ENCODE results near the gene SNX3.

Gene SNX3

DNA sequence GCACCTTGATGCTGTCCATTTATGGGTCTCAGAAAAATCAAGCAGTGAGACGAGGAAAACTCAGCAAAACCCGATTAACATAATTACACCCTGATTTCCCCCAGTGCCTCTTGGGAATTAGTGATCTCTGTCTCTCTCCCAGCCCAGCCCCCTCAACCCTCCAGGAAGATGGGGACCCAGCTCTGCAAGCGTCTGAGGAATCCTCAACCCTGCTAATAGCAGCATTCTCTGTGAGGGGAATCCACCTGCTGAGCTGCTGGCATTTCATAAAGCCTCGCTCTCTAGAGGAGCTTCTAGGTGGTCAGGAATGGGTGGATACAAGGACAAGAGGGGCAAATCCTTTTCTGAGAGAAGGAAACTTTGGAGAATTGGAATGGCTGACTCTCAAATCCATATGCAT is 81.1 kb downstream of the SNX3 start:
- intact Hi-C loops (cut with micrococcal nuclease), result loop anchor here (10.0 kb wide), 1 partner anchor 315 kb away; no protein-coding TSS in a partner anchor
- H3K9me3 Mint-ChIP-seq, result no peaks in the 10 kb centered on the region
- H3K27me3 Mint-ChIP-seq, result peaks cover 77% of the 10 kb centered on the region
- H3K4me3 Mint-ChIP-seq, result no peak overlapping the region
- H3K4me1 Mint-ChIP-seq (ENCODE audit: low read depth), result peaks cover 19% of the 10 kb centered on the region
- no peaks in the 10 kb centered on the region for H3K36me3 Mint-ChIP-seq (ENCODE audit: low read depth)
- no peak overlapping the region for H3K27ac Mint-ChIP-seq

DNA sequence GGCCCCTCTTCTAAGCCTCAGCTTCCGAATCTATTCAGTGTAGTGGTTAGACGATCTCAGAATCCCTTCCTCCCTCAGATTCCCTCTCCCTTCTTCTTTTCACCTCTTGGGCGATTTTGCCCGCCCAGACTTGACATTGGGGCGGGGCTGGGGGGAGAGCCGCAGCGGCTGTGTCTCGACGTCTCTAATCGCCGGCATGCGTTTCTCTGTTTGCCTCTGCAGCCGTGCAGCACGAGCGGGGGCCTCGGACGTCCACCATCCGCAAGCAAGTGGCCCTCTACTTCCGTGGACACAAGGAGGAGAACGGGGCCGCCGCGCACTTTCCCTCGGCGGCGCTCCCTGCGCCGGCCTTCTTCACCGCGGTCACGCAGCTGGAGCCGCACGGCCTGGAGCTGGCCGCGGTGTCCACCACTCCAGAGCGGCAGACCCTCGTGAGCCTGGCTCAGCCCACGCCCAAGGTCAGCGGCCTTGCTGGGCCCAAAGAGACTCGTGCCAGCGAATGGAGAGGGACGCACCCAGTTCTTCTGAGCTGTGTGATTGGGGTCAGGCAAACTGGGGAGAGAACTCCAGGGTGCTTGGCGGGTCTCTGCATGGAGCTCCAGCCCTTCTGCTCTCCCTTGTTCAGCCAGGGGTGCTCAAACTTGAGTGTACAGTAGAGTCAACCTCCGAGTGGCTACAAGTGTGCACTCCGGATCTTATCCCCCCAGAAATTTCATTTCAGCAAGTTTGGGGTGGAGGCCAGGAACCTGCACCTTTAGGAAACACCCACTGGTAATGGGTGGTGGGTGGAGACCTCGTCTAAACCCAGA is 84.4 kb downstream of the SNX3 start:
- no peak overlapping the region for H3K27ac Mint-ChIP-seq
- peaks cover 81% of the 10 kb centered on the region for H3K27me3 Mint-ChIP-seq
- H3K36me3 Mint-ChIP-seq (ENCODE audit: low read depth), result no peaks in the 10 kb centered on the region
- no peaks in the 10 kb centered on the region for H3K9me3 Mint-ChIP-seq
- H3K4me3 Mint-ChIP-seq, result no peak overlapping the region
- intact Hi-C loops (cut with micrococcal nuclease), result loop anchor here (10.0 kb wide), 1 partner anchor 318 kb away; no protein-coding TSS in a partner anchor
- peaks cover 28% of the 10 kb centered on the region for H3K4me1 Mint-ChIP-seq (ENCODE audit: low read depth)

DNA sequence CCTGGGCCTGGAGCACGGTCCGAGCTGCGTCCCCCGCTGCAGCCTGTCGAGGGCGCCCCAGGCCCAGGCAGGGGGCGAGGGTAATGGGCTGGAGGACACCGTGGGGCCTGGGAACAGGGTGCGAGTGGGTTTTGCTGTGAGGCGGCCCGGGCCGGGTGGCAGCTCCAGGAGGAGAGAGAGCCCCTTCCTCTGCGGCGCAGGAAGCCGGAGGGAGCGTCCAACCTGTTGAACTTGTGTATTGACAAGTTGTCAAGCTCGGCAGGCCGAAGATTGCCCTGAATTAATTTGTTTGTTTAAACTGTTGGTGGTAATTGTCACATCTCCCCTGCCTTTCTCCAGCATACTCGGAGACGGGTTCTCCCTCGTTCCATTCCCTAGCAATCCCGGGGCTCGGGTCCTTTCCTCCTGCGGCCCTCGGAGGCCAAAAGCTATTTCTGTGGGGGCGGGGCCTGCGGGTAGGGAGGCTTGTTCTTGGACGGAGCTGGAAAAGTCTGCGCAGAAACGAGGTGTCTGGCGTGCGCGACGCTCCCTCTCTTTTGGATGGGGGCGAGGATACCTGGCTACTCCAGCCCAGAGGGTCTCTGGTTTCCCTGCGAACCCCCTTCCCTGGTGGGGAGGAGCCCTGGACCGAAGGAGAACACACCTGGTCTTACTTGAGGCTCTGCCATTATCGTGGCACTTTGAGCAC is 85.1 kb downstream of the SNX3 start:
- H3K36me3 Mint-ChIP-seq (ENCODE audit: low read depth), result no peaks in the 10 kb centered on the region
- peaks cover 36% of the 10 kb centered on the region for H3K4me1 Mint-ChIP-seq (ENCODE audit: low read depth)
- intact Hi-C loops (cut with micrococcal nuclease), result loop anchor here (10.0 kb wide), 1 partner anchor 319 kb away; no protein-coding TSS in a partner anchor
- H3K27me3 Mint-ChIP-seq, result peaks cover 81% of the 10 kb centered on the region
- no peaks in the 10 kb centered on the region for H3K9me3 Mint-ChIP-seq
- no peak overlapping the region for H3K27ac Mint-ChIP-seq
- H3K4me3 Mint-ChIP-seq, result peak overlapping the region; percentile 54

DNA sequence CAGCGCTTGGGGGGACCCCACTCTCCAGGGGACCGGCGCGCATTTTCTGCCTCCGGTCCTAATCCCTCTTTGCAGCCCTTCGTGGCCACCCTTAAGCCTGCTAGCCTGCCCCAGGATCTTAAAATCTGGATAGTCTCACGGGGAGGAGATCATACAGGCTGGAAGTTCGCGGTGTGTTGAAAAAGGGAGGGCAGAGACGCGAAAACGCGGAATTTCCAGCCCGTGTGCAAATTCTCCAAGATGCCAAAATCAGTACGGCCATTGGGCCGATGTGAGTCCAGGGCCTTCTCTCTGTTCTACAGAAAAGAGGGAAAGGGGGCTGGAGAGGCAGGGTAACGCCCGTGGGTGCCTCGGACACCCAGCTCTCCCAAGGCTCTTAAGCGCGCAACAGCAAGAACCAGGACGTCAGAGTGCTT is 85.7 kb downstream of the SNX3 start:
- no peaks in the 10 kb centered on the region for H3K36me3 Mint-ChIP-seq (ENCODE audit: low read depth)
- H3K9me3 Mint-ChIP-seq, result no peaks in the 10 kb centered on the region
- peak overlapping the region; percentile 54 for H3K4me3 Mint-ChIP-seq
- no peak overlapping the region for H3K27ac Mint-ChIP-seq
- peaks cover 85% of the 10 kb centered on the region for H3K27me3 Mint-ChIP-seq
- intact Hi-C loops (cut with micrococcal nuclease), result loop anchor here (10.0 kb wide), 1 partner anchor 320 kb away; no protein-coding TSS in a partner anchor
- peaks cover 37% of the 10 kb centered on the region for H3K4me1 Mint-ChIP-seq (ENCODE audit: low read depth)

DNA sequence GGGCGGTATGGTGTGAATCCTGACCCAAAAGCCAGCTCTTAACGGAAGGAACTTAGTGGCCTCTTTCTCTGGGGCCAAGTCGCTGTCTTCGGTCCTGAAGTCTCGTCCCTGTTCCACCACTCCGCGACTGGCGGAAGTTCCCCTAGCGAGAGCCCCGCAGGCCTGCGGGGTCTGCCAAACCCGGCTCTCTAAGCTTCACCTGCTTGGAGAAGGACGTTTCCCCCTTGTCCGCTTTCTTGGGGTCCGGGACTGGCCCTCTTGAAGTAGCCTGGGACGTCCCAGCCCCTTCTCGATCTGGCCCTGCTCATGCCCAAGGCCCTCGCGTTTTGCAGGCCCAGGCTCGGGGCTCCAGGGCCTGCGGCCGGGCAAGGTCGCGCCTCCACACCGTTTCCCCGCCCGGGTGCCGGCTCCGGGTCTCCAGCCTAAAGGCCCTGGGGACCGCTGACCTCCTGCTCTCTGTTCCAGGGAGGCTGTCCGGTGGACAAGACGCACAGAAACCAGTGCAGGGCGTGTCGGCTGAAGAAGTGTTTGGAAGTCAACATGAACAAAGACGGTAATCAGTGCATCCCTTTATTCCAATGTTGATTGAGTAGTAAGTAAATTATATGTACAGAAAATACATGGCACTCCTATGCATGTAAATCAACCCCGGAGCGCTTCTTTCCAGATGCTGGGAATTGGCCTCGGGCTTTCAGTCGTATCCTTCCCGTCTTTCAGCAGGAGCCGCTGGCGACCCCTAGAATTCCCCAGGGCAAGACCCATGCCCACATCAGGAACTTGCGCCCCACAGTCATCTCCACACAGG is 86.3 kb downstream of the SNX3 start:
- intact Hi-C loops (cut with micrococcal nuclease), result loop anchor here (10.0 kb wide), 1 partner anchor 320 kb away; no protein-coding TSS in a partner anchor
- no peak overlapping the region for H3K4me3 Mint-ChIP-seq
- no peaks in the 10 kb centered on the region for H3K36me3 Mint-ChIP-seq (ENCODE audit: low read depth)

DNA sequence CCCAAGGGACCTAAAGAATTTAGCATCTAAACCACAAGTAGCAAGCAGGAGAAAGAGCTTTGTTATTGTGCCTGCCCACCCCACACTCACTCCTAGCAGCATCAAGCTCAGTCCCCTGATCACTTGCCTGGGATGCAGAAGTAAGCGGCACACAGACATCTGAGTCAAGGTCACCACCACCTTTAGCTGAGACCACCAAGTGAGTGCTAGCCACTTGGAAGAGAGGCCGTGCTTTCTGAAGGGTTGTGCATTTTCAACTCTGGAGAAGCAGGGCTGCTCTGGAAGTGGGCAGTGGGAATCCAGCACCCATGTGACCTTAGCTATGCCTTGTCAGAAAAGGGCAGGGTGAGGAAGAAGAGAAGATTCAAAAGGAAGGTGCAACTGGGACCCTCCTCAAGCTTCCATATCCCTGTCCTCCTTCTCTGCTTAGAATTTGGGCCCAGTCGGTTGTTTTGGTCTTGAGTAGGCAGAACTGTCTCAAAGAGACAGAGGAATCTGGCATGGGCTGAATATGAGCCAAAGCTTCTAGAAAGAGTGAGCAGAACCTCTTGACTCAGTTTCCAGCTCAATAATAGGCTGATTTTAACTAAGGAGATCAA is 88.8 kb downstream of the SNX3 start:
- Mint-ChIP-seq H3K9me3 (no peaks in the 10 kb centered on the region), H3K4me1 (ENCODE audit: low read depth) (peaks cover 67% of the 10 kb centered on the region), H3K27me3 (peaks cover 95% of the 10 kb centered on the region), H3K27ac (no peak overlapping the region), H3K4me3 (no peak overlapping the region), H3K36me3 (ENCODE audit: low read depth) (no peaks in the 10 kb centered on the region)
- intact Hi-C loops (cut with micrococcal nuclease), result loop anchor here (10.0 kb wide), 1 partner anchor 323 kb away; no protein-coding TSS in a partner anchor

More for the DNA sequence above, 86.3 kb downstream of the SNX3 start:
- Mint-ChIP-seq H3K27ac (no peak overlapping the region), H3K4me1 (ENCODE audit: low read depth) (peaks cover 41% of the 10 kb centered on the region), H3K27me3 (peaks cover 86% of the 10 kb centered on the region), H3K9me3 (no peaks in the 10 kb centered on the region)

DNA sequence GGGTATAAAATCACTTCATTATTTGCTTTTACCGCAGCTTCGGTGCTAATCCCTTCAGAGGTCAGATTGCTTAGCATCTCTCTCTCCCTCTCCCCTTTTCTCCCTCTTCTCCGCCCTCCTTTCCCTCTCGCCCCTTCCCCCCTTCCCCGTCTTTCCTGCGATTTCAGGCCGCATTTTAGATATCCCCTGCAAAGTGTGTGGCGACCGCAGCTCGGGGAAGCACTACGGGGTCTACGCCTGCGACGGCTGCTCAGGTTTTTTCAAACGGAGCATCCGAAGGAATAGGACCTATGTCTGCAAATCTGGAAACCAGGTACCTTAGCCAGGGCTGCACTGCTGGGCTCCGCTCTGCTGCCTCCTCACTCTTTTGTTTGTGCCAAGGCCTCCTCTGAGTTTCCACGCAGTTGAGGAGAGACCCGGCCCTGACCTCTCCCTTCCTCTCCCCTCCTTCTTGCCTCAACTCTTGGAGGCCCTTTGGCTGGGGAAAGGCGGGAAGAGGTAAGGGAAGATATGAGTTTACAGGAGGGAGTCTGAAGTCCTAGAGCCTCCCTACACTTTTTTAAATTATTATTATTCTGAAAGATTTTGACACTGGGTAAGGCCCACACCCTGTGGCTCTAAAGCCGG is 89.4 kb downstream of the SNX3 start:
- H3K4me1 Mint-ChIP-seq (ENCODE audit: low read depth), result peaks cover 68% of the 10 kb centered on the region
- no peaks in the 10 kb centered on the region for H3K9me3 Mint-ChIP-seq
- H3K36me3 Mint-ChIP-seq (ENCODE audit: low read depth), result no peaks in the 10 kb centered on the region
- H3K4me3 Mint-ChIP-seq, result no peak overlapping the region
- H3K27ac Mint-ChIP-seq, result no peak overlapping the region
- intact Hi-C loops (cut with micrococcal nuclease), result loop anchor here (10.0 kb wide), 1 partner anchor 323 kb away; no protein-coding TSS in a partner anchor
- H3K27me3 Mint-ChIP-seq, result peaks cover 94% of the 10 kb centered on the region

DNA sequence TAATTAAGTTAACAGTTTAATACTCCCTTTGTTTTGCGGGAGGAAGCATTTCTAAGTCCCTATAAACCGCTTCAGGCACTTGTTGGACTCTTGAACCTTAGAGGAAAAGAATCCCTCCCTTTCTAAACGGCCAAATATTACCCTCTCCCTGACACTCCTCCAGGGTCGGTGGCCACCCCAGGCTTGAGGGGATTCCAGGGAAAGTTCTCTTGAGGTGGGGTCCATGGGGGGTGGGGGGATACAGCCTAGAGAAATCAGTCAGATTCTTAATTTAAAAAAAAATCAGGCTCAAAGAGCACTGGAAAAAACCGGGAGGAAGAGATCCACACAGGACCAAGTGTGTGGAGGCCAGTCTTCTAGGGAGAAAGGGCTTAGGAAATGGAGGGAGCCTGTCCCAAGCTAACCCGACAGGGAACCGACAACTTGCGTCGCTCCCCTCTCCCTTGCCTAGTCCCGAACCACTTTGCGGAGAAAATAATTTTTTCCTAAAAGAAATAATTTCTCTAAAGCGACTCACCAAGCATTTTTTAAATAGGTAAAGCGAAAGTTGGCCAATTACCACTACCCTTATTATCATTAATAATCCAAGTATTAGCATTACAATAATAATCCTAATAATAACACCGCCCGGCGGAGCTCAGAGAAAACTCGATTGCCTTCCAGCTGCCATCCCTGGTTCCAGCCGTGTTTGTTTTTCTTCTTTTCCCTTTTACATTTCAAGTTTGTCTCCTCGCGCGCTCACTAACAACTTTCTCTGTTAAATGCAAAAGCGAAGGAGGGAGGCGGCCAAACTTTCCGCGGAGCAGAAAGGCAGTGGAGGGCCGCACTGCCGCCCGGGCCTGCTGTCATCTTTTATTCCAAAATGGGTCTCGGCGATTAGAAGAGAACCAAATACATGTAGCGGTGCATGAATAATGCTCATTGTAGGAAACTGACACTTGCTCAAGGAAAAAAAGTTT is 90.2 kb downstream of the SNX3 start:
- Mint-ChIP-seq H3K9me3 (no peaks in the 10 kb centered on the region), H3K4me1 (ENCODE audit: low read depth) (peaks cover 68% of the 10 kb centered on the region), H3K4me3 (no peak overlapping the region), H3K27ac (no peak overlapping the region), H3K27me3 (peaks cover 94% of the 10 kb centered on the region), H3K36me3 (ENCODE audit: low read depth) (no peaks in the 10 kb centered on the region)
- intact Hi-C loops (cut with micrococcal nuclease), result loop anchor here (10.0 kb wide), 1 partner anchor 324 kb away; no protein-coding TSS in a partner anchor

DNA sequence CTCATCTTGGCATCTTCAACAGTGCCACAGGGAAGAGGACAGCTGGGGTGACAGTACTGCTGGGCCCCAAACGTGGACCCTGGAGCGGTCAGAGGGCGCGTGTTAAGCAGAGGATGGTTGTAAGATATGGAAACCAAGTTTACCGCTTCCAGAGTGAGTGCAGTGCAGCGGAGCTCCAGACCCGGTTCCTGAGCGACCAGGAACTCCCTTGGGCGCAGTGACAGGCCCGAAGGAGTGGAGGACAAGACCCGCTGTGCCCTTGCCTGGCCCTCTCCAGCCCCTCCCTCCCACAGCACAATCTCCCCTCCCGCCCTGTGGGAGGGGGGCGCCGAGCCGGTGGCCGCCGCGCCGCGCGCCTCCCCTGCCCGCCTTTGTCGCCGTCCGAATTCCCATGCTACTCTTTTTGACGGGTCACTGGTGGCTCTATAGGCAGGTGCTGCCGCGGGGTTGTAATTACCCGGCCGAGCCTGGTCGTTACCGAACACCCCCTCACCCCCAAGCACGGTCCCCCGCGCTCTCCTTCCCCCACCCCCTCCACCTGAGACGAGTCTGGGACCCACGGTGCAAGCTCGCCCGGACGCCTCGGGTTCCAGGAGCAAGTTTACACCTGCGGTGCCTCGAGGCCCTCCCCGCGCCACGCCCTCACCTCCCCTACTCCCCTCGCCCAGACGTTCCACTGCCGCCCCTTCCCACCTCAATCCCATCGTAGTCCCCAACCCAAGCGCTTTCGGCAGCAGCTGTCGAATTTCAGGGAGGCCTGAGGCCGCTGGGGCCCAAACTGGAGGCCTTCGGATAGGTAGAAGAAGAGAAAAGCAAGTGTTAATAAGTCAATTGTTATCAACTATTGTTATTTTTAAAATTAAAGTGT is 91.1 kb downstream of the SNX3 start:
- H3K27ac Mint-ChIP-seq, result no peak overlapping the region
- peaks cover 94% of the 10 kb centered on the region for H3K27me3 Mint-ChIP-seq
- H3K36me3 Mint-ChIP-seq (ENCODE audit: low read depth), result no peaks in the 10 kb centered on the region
- H3K4me3 Mint-ChIP-seq, result peak overlapping the region; percentile 60
- intact Hi-C loops (cut with micrococcal nuclease), result loop anchor here (5.0 to 10.0 kb wide), 2 partner anchors 52 to 325 kb away; no protein-coding TSS in a partner anchor
- H3K9me3 Mint-ChIP-seq, result no peaks in the 10 kb centered on the region
- peaks cover 69% of the 10 kb centered on the region for H3K4me1 Mint-ChIP-seq (ENCODE audit: low read depth)

DNA sequence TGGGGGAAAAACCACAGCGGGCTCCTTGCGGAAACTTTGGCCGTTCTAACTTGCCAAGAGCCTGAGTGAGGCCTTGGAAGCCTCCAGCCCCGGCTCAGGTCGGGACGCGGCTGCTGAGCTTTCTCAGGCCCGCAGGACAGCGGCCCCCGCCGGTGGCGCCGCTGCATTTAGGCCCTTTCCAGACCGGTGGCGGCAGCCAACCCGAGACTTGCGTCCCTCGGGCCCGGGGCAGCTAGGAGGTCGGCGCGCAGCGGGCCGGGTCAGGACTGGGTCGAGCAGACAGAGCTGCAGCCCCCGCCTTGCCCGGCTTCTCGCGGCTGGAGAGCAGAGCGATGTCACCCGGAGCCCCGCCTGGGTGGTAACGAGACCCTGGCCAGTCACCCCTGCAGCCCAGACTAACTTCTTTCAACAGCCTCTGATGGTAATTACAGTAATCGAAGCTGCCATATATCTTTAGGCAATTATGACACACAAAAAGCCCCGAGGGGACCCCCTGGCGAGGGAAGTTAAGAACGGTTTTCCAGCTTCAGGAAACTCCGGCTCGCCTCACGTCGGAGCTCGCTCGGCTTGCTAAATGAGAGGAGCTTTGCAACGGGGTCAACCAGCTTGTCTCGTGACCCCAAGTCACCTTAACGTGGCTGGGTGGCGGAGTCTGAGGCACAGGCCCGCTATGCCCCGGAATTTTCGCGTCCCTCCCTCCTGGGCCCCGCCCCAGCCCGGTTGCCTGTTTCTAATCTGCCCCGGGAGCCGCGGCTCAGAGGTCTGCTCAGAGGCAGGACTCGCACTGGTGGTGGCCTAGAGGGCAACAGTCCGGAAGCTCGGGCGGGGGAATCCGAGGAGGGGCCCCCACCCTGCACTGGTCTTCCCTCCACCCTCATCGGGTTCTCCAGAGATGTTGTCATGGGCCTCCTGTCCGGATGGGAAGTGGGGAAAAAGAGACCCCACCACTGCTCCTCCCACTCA is 92.1 kb downstream of the SNX3 start:
- intact Hi-C loops (cut with micrococcal nuclease), result loop anchor here (5.0 kb wide), 1 partner anchor 51 kb away; no protein-coding TSS in a partner anchor
- Mint-ChIP-seq H3K27me3 (peaks cover 94% of the 10 kb centered on the region), H3K27ac (no peak overlapping the region), H3K4me3 (peak overlapping the region; percentile 60), H3K36me3 (ENCODE audit: low read depth) (no peaks in the 10 kb centered on the region), H3K9me3 (no peaks in the 10 kb centered on the region), H3K4me1 (ENCODE audit: low read depth) (peaks cover 69% of the 10 kb centered on the region)

All from dendritic cell treated with granulocyte-macrophage colony-stimulating factor and Interleukin-4, amounts not matched to agents 40 ng/mL and 50 ng/mL, for 4 days (primary cell).